ENCODE results near the gene PLET1.

The PLET1 gene

GRCh38 chr11:112226062-112226830 lies 34.4 kb downstream of the PLET1 start, which contains the start of gene PTS (continued):
- peak; percentile 18; the same call in 1 of the 2 replicates for TF ChIP-seq ZNF561 (tag by site-specific recombination; IDR thresholded peaks at IDR 0.05; ENCODE audit: borderline replicate concordance)
- 0 out of 2 replicates have a peak, but pooled peaks have one; percentile 18 for TF ChIP-seq ZNF501 (tag by site-specific recombination; IDR thresholded peaks at IDR 0.05)
- no peak for TF ChIP-seq ZNF155 (tag by site-specific recombination; IDR thresholded peaks at IDR 0.05)
- TF ChIP-seq ZNF830 (tag by site-specific recombination; IDR thresholded peaks at IDR 0.05; ENCODE audit: low read depth), result no peak
- TF ChIP-seq ZNF433 (tag by site-specific recombination; IDR thresholded peaks at IDR 0.05; ENCODE audit: low read depth), result no peak
- peak; percentile 38; the same call in 1 of the 2 replicates for TF ChIP-seq ZSCAN30 (tag by site-specific recombination; IDR thresholded peaks at IDR 0.05)
- TF ChIP-seq, protein P1, sequence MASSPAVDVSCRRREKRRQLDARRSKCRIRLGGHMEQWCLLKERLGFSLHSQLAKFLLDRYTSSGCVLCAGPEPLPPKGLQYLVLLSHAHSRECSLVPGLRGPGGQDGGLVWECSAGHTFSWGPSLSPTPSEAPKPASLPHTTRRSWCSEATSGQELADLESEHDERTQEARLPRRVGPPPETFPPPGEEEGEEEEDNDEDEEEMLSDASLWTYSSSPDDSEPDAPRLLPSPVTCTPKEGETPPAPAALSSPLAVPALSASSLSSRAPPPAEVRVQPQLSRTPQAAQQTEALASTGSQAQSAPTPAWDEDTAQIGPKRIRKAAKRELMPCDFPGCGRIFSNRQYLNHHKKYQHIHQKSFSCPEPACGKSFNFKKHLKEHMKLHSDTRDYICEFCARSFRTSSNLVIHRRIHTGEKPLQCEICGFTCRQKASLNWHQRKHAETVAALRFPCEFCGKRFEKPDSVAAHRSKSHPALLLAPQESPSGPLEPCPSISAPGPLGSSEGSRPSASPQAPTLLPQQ (tag by site-specific recombination; IDR thresholded peaks at IDR 0.05), result peak; percentile 84
- no peak for TF ChIP-seq ZNF664 (tag by site-specific recombination; IDR thresholded peaks at IDR 0.05)
- TF ChIP-seq ZBTB21 (tag by site-specific recombination; IDR thresholded peaks at IDR 0.05), result no peak
- TF ChIP-seq ZNF16 (tag by site-specific recombination; IDR thresholded peaks at IDR 0.05; ENCODE audit: low read depth), result no peak
- TF ChIP-seq ZNF280C (tag by site-specific recombination; IDR thresholded peaks at IDR 0.05), result no peak
- TF ChIP-seq, protein P2, sequence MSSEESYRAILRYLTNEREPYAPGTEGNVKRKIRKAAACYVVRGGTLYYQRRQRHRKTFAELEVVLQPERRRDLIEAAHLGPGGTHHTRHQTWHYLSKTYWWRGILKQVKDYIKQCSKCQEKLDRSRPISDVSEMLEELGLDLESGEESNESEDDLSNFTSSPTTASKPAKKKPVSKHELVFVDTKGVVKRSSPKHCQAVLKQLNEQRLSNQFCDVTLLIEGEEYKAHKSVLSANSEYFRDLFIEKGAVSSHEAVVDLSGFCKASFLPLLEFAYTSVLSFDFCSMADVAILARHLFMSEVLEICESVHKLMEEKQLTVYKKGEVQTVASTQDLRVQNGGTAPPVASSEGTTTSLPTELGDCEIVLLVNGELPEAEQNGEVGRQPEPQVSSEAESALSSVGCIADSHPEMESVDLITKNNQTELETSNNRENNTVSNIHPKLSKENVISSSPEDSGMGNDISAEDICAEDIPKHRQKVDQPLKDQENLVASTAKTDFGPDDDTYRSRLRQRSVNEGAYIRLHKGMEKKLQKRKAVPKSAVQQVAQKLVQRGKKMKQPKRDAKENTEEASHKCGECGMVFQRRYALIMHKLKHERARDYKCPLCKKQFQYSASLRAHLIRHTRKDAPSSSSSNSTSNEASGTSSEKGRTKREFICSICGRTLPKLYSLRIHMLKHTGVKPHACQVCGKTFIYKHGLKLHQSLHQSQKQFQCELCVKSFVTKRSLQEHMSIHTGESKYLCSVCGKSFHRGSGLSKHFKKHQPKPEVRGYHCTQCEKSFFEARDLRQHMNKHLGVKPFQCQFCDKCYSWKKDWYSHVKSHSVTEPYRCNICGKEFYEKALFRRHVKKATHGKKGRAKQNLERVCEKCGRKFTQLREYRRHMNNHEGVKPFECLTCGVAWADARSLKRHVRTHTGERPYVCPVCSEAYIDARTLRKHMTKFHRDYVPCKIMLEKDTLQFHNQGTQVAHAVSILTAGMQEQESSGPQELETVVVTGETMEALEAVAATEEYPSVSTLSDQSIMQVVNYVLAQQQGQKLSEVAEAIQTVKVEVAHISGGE (tag by site-specific recombination; conservative IDR thresholded peaks at IDR 0.05; ENCODE audit: low read depth), result 0 out of 2 replicates have a peak, but pooled peaks have one; percentile 11
- TF ChIP-seq, protein P3, sequence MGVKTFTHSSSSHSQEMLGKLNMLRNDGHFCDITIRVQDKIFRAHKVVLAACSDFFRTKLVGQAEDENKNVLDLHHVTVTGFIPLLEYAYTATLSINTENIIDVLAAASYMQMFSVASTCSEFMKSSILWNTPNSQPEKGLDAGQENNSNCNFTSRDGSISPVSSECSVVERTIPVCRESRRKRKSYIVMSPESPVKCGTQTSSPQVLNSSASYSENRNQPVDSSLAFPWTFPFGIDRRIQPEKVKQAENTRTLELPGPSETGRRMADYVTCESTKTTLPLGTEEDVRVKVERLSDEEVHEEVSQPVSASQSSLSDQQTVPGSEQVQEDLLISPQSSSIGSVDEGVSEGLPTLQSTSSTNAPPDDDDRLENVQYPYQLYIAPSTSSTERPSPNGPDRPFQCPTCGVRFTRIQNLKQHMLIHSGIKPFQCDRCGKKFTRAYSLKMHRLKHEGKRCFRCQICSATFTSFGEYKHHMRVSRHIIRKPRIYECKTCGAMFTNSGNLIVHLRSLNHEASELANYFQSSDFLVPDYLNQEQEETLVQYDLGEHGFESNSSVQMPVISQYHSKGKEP (tag by site-specific recombination; IDR thresholded peaks at IDR 0.05), result no peak
- TF ChIP-seq ZSCAN23 (tag by site-specific recombination; IDR thresholded peaks at IDR 0.05), result no peak
- no peak; the same call in 1 of the 2 replicates for TF ChIP-seq ZFHX2 (tag by site-specific recombination; conservative IDR thresholded peaks at IDR 0.05)
- peak; percentile 69 for TF ChIP-seq PRDM10 (tag by site-specific recombination; IDR thresholded peaks at IDR 0.05)
- TF ChIP-seq ZNF677 (tag by site-specific recombination; IDR thresholded peaks at IDR 0.05), result no peak
- TF ChIP-seq ZNF629 (tag by site-specific recombination; IDR thresholded peaks at IDR 0.05), result 0 out of 2 replicates have a peak, but pooled peaks have one; percentile 46
- TF ChIP-seq ZBTB8A (tag by site-specific recombination; IDR thresholded peaks at IDR 0.05), result peak; percentile 61
- peak; percentile 36; the same call in 1 of the 2 replicates for TF ChIP-seq SP7 (tag by site-specific recombination; IDR thresholded peaks at IDR 0.05)
- TF ChIP-seq ZNF513 (tag by site-specific recombination; IDR thresholded peaks at IDR 0.05), result no peak
- no peak for TF ChIP-seq ZNF184 (tag by site-specific recombination; IDR thresholded peaks at IDR 0.05)
- TF ChIP-seq ZNF645 (tag by site-specific recombination; IDR thresholded peaks at IDR 0.05), result no peak

All from HEK293 (cell line).